Esophagus muscularis mucosa (tissue), 3 donors: ENCODE measurements around the gene ULBP1.
"Not testable (repeated sequence)": the region's sequence is repeated elsewhere in the genome, so short reads cannot be mapped to it uniquely, and the experiment has no call there.

Experiments used
- CTCF ChIP-seq, 3 experiments: fragments of 200-600 bp in 2 of 3; fragments of 450-650 bp in 1 of 3; sonication (generic) in 2 of 3; IDR thresholded peaks; one replicate each; pipeline ENCODE4 v1.5.1; 2017 to 2019; ENCODE audit warnings: antibody characterized with exemption in 3 of 3, mild to moderate bottlenecking in 2 of 3, moderate library complexity in 1 of 3
- POLR2A ChIP-seq: fragments of 450-650 bp; IDR thresholded peaks from one replicate; pipeline ENCODE4 v1.6.1; 2017; ENCODE audit warnings: antibody characterized with exemption, moderate library complexity, mild to moderate bottlenecking, low read depth

GRCh38 chr6:149959806-149960205, 3.9 kb upstream of the ULBP1 start:
- TF ChIP-seq CTCF (IDR thresholded peaks at IDR 0.05); POLR2A: not testable (repeated sequence)
